AG09319 (cell line): ENCODE measurements around the gene GPR39.

ENCODE experiments used
- DNase-seq: peaks from one replicate; pipeline ENCODE4 v3.0.0-alpha.2; 2010; ENCODE audit warnings: low read depth; ENCODE audit errors: extremely low read depth
- TF ChIP-seq, protein P1 (sequence below): IDR thresholded peaks from 2 replicates; pipeline ENCODE4 v1.5.1; 2011; ENCODE audit warnings: low read depth, mild to moderate bottlenecking, inconsistent platforms, low read length, moderate library complexity

GPR39 gene

DNA sequence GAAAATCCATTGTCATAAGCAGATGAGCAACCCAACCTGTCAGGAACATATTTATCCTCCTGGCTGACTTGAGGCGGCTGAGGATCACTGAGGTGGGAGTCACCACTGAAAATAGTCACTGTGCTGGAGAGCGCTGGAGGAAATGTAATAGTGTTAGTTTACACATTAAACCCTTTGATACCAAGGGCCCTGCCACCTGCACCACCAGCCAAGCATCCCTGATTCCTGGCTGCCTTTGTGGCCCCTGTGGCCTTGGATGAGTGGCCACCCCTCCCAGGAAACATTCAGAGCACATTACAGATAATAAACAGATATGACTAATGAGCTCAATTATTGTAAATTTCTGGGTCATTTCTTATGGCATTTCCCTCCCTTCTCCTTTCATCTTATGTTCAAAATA, 147.5 kb downstream of the GPR39 start:
- TF ChIP-seq, protein P1, sequence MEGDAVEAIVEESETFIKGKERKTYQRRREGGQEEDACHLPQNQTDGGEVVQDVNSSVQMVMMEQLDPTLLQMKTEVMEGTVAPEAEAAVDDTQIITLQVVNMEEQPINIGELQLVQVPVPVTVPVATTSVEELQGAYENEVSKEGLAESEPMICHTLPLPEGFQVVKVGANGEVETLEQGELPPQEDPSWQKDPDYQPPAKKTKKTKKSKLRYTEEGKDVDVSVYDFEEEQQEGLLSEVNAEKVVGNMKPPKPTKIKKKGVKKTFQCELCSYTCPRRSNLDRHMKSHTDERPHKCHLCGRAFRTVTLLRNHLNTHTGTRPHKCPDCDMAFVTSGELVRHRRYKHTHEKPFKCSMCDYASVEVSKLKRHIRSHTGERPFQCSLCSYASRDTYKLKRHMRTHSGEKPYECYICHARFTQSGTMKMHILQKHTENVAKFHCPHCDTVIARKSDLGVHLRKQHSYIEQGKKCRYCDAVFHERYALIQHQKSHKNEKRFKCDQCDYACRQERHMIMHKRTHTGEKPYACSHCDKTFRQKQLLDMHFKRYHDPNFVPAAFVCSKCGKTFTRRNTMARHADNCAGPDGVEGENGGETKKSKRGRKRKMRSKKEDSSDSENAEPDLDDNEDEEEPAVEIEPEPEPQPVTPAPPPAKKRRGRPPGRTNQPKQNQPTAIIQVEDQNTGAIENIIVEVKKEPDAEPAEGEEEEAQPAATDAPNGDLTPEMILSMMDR: no peak
- DNase-seq: no peak

DNA sequence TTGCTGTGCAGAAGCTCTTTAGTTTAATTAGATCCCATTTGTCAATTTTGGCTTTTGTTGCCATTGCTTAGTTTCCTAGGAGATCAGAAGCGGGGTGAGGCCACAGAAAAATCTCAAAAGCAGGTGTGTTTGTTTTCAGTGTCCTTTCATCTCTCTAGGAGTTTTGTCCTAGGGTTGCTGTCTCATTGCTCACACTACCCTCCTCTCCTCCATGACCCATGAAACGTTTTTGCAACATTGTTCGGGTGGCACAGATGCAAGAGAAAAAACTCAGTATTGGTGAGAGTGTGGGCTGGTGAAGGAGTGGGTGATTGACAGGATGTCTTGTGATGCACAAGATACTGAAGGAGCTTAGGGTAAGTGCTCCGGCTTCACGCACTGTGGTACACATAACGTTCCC, 149.8 kb downstream of the GPR39 start:
- TF ChIP-seq, protein P1: no peak
- DNase-seq: no peak

GRCh38 chr2:132567682-132568081, 151.1 kb downstream of the GPR39 start:
- no peak for DNase-seq
- TF ChIP-seq, protein P1: no peak

DNA sequence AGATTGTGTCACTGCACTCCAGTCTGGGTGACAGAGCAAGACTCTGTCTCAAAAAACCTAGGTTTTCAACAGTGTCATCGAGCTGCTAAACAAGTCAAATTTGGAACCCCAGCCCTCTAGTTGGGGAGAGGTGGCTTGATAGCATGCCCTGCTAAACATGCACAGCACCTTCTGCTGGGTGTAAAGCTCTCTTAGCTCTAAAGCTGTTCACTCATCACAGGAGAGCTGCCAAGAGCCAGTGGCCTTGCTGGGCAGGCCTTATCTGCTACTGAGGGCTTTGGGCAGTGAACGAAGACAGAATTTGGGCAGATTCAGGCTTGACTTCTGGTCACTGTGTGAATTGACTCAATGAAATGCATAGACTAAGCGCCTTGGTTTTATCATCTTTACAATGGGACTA, 152.1 kb downstream of the GPR39 start:
- TF ChIP-seq, protein P1: no peak
- no peak for DNase-seq

DNA sequence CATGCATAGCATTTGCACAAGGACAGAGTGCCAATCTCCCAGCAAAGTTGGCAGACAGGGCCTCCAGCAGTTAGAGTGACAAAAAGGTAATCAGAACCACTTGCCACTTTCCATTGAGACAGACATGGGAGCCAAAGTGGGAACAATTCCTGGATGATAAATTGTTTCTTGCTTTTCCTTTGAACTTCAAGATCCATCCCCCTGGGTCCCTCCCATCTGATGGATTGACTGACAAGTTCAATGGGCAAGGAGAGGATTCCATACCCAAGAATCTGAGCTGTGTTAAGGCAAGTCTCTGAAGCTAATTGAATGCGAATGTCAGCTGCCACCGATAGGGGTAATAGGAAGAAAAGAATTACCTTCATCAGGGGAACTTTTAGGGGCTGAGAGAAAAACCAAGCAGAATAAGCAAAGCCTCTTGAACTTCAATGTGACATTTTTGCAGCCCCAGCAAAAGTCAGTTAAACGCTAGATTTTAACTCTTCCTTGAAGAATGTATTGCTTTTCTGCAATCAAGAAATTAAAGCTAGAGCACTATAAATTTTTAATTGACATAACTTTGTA, 156.9 kb downstream of the GPR39 start:
- TF ChIP-seq, protein P1: no peak
- no peak for DNase-seq

DNA sequence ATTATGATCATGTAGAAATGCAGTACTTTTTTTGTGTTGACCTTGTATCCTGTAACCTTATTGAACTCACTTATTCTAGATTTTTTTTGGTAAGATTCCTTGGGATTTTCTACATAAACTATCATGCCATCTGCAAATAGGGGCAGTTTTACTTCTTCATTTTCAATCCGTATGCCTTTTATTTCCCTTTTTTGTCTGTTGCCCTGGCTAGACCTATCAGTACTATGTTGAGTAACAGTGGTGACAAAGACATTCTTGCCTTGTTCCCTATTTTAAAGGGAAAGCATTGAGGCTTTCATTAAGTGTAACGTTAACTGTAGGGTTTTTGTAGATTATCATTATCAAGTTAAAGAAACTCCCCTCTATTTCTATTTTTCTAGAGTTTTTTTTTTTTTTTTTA, 161.1 kb downstream of the GPR39 start:
- TF ChIP-seq, protein P1: no peak
- DNase-seq: no peak

DNA sequence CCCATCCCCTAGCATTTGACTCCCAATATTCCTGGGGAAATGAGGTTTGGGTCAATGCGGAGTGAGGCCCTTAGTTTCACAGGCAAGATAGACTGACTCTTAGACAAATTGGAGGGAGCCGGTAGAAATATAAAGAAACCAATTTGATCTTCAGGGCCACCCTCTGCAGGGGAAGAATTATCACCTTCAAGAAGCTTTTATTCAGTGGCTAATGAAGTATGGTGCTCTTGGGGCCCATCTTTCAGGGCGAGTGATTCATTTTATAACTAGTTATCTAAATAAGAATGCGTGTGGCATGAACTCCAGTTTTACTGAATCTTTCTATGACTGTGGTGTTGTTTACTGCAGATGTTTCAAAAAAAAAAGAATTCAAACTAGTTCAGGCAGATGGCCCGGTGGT, 165.0 kb downstream of the GPR39 start:
- no peak for DNase-seq
- TF ChIP-seq, protein P1: no peak
